PFSK-1 (cell line): ENCODE data around the gene SRGAP3.

Source experiments
- FOXP2 ChIP-seq: optimal IDR thresholded peaks from 2 replicates; pipeline ENCODE3; 2011; ENCODE audit warnings: borderline replicate concordance, control low read depth, inconsistent platforms; ENCODE audit not compliant: insufficient read depth; ENCODE audit errors: extremely low read length, extremely low read depth
- POLR2AphosphoS5 ChIP-seq: IDR thresholded peaks from 2 replicates; pipeline ENCODE4 v1.6.1; 2012; ENCODE audit warnings: low read depth, mild to moderate bottlenecking, control low read depth, low read length, moderate library complexity
- REST ChIP-seq, 2 experiments: IDR thresholded peaks; 2 replicates each; pipeline versions ENCODE4 v1.6.1 to v1.8.0; 2011 to 2012; ENCODE audit warnings: low read depth in 2 of 2, low read length in 2 of 2, control low read depth in 1 of 2, inconsistent platforms in 1 of 2, mild to moderate bottlenecking in 1 of 2, moderate library complexity in 1 of 2; ENCODE audit not compliant: insufficient read depth in 1 of 2
- SIN3A ChIP-seq: IDR thresholded peaks from 2 replicates; pipeline ENCODE4 v1.6.1; 2012; ENCODE audit warnings: mild to moderate bottlenecking, low read length, moderate library complexity, borderline replicate concordance; ENCODE audit not compliant: insufficient read depth
- TAF1 ChIP-seq: IDR thresholded peaks from 2 replicates; pipeline ENCODE4 v1.6.1; 2012; ENCODE audit warnings: low read length, control low read depth, borderline replicate concordance; ENCODE audit not compliant: insufficient read depth

The SRGAP3 gene

GRCh38 chr3:8982509-8982908 lies 266.9 kb downstream of the SRGAP3 start:
- no peak for TF ChIP-seq SIN3A
- TF ChIP-seq TAF1 = no peak
- no peak for TF ChIP-seq FOXP2
- TF ChIP-seq REST (IDR thresholded peaks at IDR 0.05; ENCODE audit: insufficient read depth in 1 of 2, low read depth in 2 of 2, low read length in 2 of 2) = no peak
- no peak for TF ChIP-seq POLR2AphosphoS5

GRCh38 chr3:8981700-8982099 lies 267.7 kb downstream of the SRGAP3 start:
- TF ChIP-seq FOXP2 (no peak), REST (IDR thresholded peaks at IDR 0.05; ENCODE audit: insufficient read depth in 1 of 2, low read depth in 2 of 2, low read length in 2 of 2) (no peak)

GRCh38 chr3:8981296-8981695 lies 268.1 kb downstream of the SRGAP3 start:
- no peak for TF ChIP-seq SIN3A
- TF ChIP-seq POLR2AphosphoS5 = no peak
- TF ChIP-seq TAF1 = no peak
- no peak for TF ChIP-seq REST (IDR thresholded peaks at IDR 0.05; ENCODE audit: insufficient read depth in 1 of 2, low read depth in 2 of 2, low read length in 2 of 2)
- no peak for TF ChIP-seq FOXP2

GRCh38 chr3:8980756-8981257 lies 268.6 kb downstream of the SRGAP3 start:
- TF ChIP-seq SIN3A = no peak
- no peak for TF ChIP-seq TAF1
- TF ChIP-seq POLR2AphosphoS5 = no peak

DNA sequence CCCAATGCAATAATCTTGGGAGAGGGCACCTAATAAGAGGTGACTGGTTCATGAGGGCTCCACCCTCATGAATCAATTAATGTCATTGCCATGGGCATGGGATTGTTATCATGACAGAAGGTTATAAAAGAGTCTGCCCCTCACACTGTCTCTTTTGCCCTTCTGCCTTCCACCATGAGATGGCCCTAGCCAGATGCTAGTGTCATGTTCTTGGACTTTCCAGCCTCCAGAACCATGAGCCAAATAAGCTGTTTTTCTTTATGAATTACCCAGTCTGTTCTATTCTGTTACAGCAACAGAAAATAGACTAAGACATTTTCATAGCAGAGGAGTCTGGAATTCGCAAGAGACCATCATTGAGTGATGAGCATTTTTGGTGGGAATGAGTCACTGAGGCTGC lies 270.2 kb downstream of the SRGAP3 start:
- TF ChIP-seq POLR2AphosphoS5 = no peak
- no peak for TF ChIP-seq SIN3A
- no peak for TF ChIP-seq REST (IDR thresholded peaks at IDR 0.05; ENCODE audit: insufficient read depth in 1 of 2, low read depth in 2 of 2, low read length in 2 of 2)
- TF ChIP-seq TAF1 = no peak
- no peak for TF ChIP-seq FOXP2

- TF ChIP-seq TAF1 (no peak), POLR2AphosphoS5 (no peak), SIN3A (no peak), FOXP2 (no peak), REST (IDR thresholded peaks at IDR 0.05; ENCODE audit: insufficient read depth in 1 of 2, low read depth in 2 of 2, low read length in 2 of 2) (no peak)
These were observed 270.9 kb downstream of the SRGAP3 start for GRCh38 chr3:8978551-8978950.
